Lower lobe of right lung (tissue), 2 donors: ENCODE results near the gene PLK2. TPM values are rescaled to one million over a fixed set of nuclear protein-coding genes. Genes with fewer than 3 reads are reported as not detected.

Source experiments
- ATAC-seq, 2 donors: fragments of 200-7000 bp; cut with Tn5 transposase; one replicate each; pipeline ENCODE4 v1.9.1; 2020 to 2022; ENCODE audit warnings: mild to moderate bottlenecking in 2 of 2, moderate library complexity in 2 of 2
- DNase-seq: peaks from one replicate; pipeline ENCODE4 v3.0.0-alpha.2; 2020
- H3K27ac ChIP-seq: fragments of 200-600 bp; one replicate; pipeline ENCODE4 v1.8.0; 2022
- H3K27me3 ChIP-seq: fragments of 200-600 bp; one replicate; pipeline ENCODE4 v1.8.0; 2022; ENCODE audit warnings: low read depth
- H3K36me3 ChIP-seq: fragments of 200-600 bp; one replicate; pipeline ENCODE4 v1.8.0; 2022; ENCODE audit warnings: mild to moderate bottlenecking
- H3K4me1 ChIP-seq: fragments of 200-600 bp; one replicate; pipeline ENCODE4 v1.8.0; 2022
- H3K4me3 ChIP-seq: fragments of 200-600 bp; one replicate; pipeline ENCODE4 v1.8.0; 2022; ENCODE audit warnings: mild to moderate bottlenecking
- H3K9me3 ChIP-seq: fragments of 200-600 bp; one replicate; pipeline ENCODE4 v1.8.0; 2022
- CTCF ChIP-seq: fragments of 200-600 bp; IDR thresholded peaks from one replicate; pipeline ENCODE4 v1.8.0; 2022; ENCODE audit warnings: antibody characterized with exemption, mild to moderate bottlenecking
- intact Hi-C: fragments of 100-400 bp; cut with DNase I; formaldehyde crosslinking; loops from one replicate; pipeline ENCODE4 v1.11.0; 2022
- total RNA-seq: library from RNA; stranded (reverse); fragmentation: NEBNext Ultra II Directional; extraction: Animal tissue kit (Norgen Biotek cat#: 25700); gene quantifications from one replicate; pipeline ENCODE4 v1.2.1, GENCODE V29; 2021
- donor health status: DM: no; HTN: yes; CAD: no; lungs with severe emphysema.

PLK2 gene
- total RNA-seq, 1 donor from 2014 or later: 37.5 TPM

- ATAC-seq (no peak), DNase-seq (no peak)
- intact Hi-C loops: loop anchor here (10.0 kb wide), 1 partner anchor 364 kb away; no protein-coding TSS in a partner anchor
- no peak overlapping the region for H3K27ac ChIP-seq
- no peaks in the 10 kb centered on the region for H3K4me1 ChIP-seq
- no peaks in the 10 kb centered on the region for H3K9me3 ChIP-seq
- H3K36me3 ChIP-seq: no peaks in the 10 kb centered on the region
- no peak overlapping the region for H3K4me3 ChIP-seq
- H3K27me3 ChIP-seq: no peaks in the 10 kb centered on the region
- TF ChIP-seq CTCF: no peak
Measured at GRCh38 chr5:58490402-58491050, 30.6 kb upstream of the PLK2 start.

GRCh38 chr5:58486290-58486689, 26.4 kb upstream of the PLK2 start:
- TF ChIP-seq CTCF: no peak
- DNase-seq: no peak
- Histone ChIP-seq H3K4me1 (no peaks in the 10 kb centered on the region), H3K4me3 (no peak overlapping the region), H3K27me3 (no peaks in the 10 kb centered on the region), H3K9me3 (no peaks in the 10 kb centered on the region), H3K27ac (no peak overlapping the region), H3K36me3 (no peaks in the 10 kb centered on the region)
- ATAC-seq: no peak
- intact Hi-C loops: no loop called here

DNA sequence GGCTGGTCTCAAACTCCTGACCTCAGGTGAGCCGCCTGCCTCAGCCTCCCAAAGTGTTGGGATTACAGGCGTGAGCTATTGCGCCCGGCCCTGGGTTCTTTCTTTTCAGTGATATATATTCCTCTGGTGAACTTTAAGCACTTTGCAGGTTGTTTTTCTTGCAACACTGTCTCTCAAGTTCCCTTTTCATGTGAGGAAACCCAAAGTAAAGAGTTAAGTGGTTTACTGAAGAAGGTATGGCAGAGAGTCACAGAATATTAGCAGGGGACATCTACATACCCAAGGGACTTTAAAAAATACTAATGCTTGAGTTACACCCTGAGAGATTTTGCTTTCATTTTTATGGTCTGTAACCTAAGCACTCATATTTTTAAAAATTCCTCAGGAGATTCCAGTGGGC, 24.6 kb upstream of the PLK2 start:
- intact Hi-C loops: no loop called here
- H3K4me3 ChIP-seq: no peak overlapping the region

DNA sequence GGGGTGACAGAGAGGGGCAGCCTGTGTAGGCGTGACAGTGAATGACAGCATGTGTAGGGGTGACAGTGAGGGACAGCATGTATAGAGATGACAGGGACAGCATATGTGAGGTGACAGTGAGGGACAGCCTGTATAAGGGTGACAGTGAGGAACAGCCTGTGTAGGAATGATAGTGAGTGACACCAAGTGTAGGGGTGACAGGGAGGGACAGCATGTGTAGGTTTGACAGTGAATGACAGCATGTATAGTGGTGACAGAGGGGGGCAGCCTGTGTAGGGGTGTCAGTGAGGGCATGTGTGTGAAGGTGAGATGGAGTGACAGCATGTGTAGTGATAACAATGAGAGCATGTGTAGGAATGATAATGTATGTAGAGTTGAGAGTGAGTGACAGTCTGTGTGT, 22.6 kb upstream of the PLK2 start:
- ATAC-seq (no peak), DNase-seq (no peak)
- intact Hi-C loops: no loop called here

More for the DNA sequence above, 24.6 kb upstream of the PLK2 start:
- Histone ChIP-seq H3K36me3 (no peaks in the 10 kb centered on the region), H3K27ac (no peak overlapping the region), H3K27me3 (no peaks in the 10 kb centered on the region), H3K9me3 (no peaks in the 10 kb centered on the region), H3K4me1 (no peaks in the 10 kb centered on the region)
- DNase-seq (no peak), ATAC-seq (no peak)
- no peak for TF ChIP-seq CTCF

DNA sequence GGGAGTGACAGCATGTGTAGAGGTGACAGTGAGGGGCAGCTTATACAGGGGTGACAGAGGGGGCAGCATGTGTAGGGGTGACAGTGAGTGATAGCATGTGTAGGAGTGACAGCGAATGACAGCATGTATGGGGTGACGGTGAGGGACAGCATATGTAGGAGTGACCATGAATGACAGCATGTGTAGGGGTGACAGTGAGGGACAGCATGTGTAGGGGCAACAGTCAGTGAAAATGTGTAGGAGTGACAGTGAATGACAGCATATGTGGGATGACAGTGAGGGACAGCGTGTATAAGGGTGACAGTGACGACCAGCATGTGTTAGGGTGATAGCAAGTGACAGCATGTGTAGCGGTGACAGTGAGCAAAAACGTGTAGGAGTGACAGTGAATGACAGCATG, 21.9 kb upstream of the PLK2 start:
- DNase-seq (no peak), ATAC-seq (no peak)
- intact Hi-C loops: no loop called here
- no peak overlapping the region for H3K4me3 ChIP-seq
- H3K4me1 ChIP-seq: no peaks in the 10 kb centered on the region
- H3K9me3 ChIP-seq: no peaks in the 10 kb centered on the region
- no peak for TF ChIP-seq CTCF
- H3K27me3 ChIP-seq: no peaks in the 10 kb centered on the region
- H3K36me3 ChIP-seq: no peaks in the 10 kb centered on the region
- H3K27ac ChIP-seq: no peak overlapping the region

More for the DNA sequence above, 22.6 kb upstream of the PLK2 start:
- H3K4me1 ChIP-seq: no peaks in the 10 kb centered on the region
- TF ChIP-seq CTCF: no peak
- H3K36me3 ChIP-seq: no peaks in the 10 kb centered on the region
- no peak overlapping the region for H3K4me3 ChIP-seq
- no peaks in the 10 kb centered on the region for H3K9me3 ChIP-seq
- no peak overlapping the region for H3K27ac ChIP-seq
- no peaks in the 10 kb centered on the region for H3K27me3 ChIP-seq
